ENCODE measurements around the gene PRKAB2.
"Not testable (repeated sequence)": the region's sequence is repeated elsewhere in the genome, so short reads cannot be mapped to it uniquely, and the experiment has no call there.

DNA sequence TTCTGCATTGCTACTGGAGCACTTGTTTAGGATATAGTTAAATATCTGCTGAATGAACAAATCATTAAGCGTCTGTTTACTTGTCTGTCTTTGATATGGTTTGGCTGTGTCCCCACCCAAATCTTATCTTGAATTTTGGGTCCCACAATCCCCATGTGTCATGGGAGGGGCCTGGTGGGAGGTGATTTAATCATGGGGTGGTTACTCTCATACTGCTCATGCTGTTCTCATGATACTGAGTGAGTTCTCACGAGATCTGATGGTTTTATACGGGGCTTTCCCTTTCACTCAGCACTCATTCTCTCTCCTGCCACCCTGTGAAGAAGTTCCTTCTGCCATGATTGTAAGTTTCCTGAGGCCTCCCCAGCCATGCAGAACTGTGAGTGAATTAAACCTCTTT, 25.1 kb upstream of the PRKAB2 start:
- TF ChIP-seq, protein P1, sequence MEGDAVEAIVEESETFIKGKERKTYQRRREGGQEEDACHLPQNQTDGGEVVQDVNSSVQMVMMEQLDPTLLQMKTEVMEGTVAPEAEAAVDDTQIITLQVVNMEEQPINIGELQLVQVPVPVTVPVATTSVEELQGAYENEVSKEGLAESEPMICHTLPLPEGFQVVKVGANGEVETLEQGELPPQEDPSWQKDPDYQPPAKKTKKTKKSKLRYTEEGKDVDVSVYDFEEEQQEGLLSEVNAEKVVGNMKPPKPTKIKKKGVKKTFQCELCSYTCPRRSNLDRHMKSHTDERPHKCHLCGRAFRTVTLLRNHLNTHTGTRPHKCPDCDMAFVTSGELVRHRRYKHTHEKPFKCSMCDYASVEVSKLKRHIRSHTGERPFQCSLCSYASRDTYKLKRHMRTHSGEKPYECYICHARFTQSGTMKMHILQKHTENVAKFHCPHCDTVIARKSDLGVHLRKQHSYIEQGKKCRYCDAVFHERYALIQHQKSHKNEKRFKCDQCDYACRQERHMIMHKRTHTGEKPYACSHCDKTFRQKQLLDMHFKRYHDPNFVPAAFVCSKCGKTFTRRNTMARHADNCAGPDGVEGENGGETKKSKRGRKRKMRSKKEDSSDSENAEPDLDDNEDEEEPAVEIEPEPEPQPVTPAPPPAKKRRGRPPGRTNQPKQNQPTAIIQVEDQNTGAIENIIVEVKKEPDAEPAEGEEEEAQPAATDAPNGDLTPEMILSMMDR (IDR thresholded peaks at IDR 0.05 in 4 of 5, conservative IDR thresholded peaks at IDR 0.05 in 1 of 5): not testable (repeated sequence)
- not testable (repeated sequence) for TF ChIP-seq POLR2A (IDR thresholded peaks at IDR 0.05)
